ACHN (cell line): ENCODE data around the gene ZP1.

Experiments used
- DNase-seq: peaks from one replicate; pipeline ENCODE4 v3.0.0-alpha.2; 2015
- in situ Hi-C: cut with HindIII; loops from 2 replicates; pipeline ENCODE4 v1.10.0; 2017; ENCODE audit warnings: low sequenced_read_pairs, low pct_ligation_motif_present, low pct_unique_long_range_greater_than_20kb

ZP1 gene

GRCh38 chr11:60841797-60842667 is 25.3 kb upstream of the ZP1 start, which contains the start of gene CCDC86:
TSS of gene CCDC86 (plus strand) at chr11:60842113. CDS start at chr11:60842125, 12 bp downstream.
- DNase-seq = peak; percentile 90
- in situ Hi-C loops = no loop called here

GRCh38 chr11:60842668-60843600 is 24.4 kb upstream of the ZP1 start:
- in situ Hi-C loops = no loop called here
- no peak for DNase-seq

GRCh38 chr11:60844045-60844869 is 23.1 kb upstream of the ZP1 start:
- no peak for DNase-seq
- in situ Hi-C loops = no loop called here

GRCh38 chr11:60844870-60845221 is 22.5 kb upstream of the ZP1 start:
- in situ Hi-C loops = no loop called here
- no peak for DNase-seq

GRCh38 chr11:60845338-60845737 is 22.0 kb upstream of the ZP1 start:
- in situ Hi-C loops = no loop called here
- no peak for DNase-seq

GRCh38 chr11:60847281-60847680 is 20.1 kb upstream of the ZP1 start:
- in situ Hi-C loops = no loop called here
- no peak for DNase-seq

GRCh38 chr11:60847896-60848295 is 19.4 kb upstream of the ZP1 start:
- in situ Hi-C loops = no loop called here

GRCh38 chr11:60848714-60849151 is 18.6 kb upstream of the ZP1 start:
- no peak for DNase-seq
- in situ Hi-C loops = no loop called here

More at GRCh38 chr11:60847896-60848295, 19.4 kb upstream of the ZP1 start:
- DNase-seq = no peak

GRCh38 chr11:60849641-60850520 is 17.5 kb upstream of the ZP1 start:
- no peak for DNase-seq
- in situ Hi-C loops = no loop called here

GRCh38 chr11:60851327-60852104 is 15.8 kb upstream of the ZP1 start:
- in situ Hi-C loops = no loop called here
- no peak for DNase-seq

GRCh38 chr11:60852117-60852981 is 15.0 kb upstream of the ZP1 start:
- DNase-seq = no peak
- in situ Hi-C loops = no loop called here

GRCh38 chr11:60852982-60853950 is 14.1 kb upstream of the ZP1 start:
- no peak for DNase-seq
- in situ Hi-C loops = no loop called here

GRCh38 chr11:60854140-60854846 is 13.0 kb upstream of the ZP1 start:
- in situ Hi-C loops = no loop called here

GRCh38 chr11:60854847-60855725 is 12.3 kb upstream of the ZP1 start:
- in situ Hi-C loops = no loop called here
- DNase-seq = no peak

More at GRCh38 chr11:60854140-60854846, 13.0 kb upstream of the ZP1 start:
- no peak for DNase-seq
